Suprapubic skin (tissue), 4 donors: ENCODE data around the gene EZR. TPM values are rescaled to one million over a fixed set of nuclear protein-coding genes. Genes with fewer than 3 reads are reported as not detected.
"Not testable (repeated sequence)": the region's sequence is repeated elsewhere in the genome, so short reads cannot be mapped to it uniquely, and the experiment has no call there.

Experiments
- DNase-seq, 2 donors: peaks; one replicate each; pipeline ENCODE4 v3.0.0-alpha.2; 2019; ENCODE audit warnings: low spot score in 2 of 2
- H3K27ac ChIP-seq: fragments of 200-600 bp; sonication (generic); one replicate; pipeline ENCODE4 v1.5.1; 2019
- H3K27me3 ChIP-seq: fragments of 200-600 bp; sonication (generic); one replicate; pipeline ENCODE4 v1.5.1; 2019
- H3K36me3 ChIP-seq: fragments of 200-600 bp; sonication (generic); one replicate; pipeline ENCODE4 v1.5.1; 2019
- H3K4me1 ChIP-seq: fragments of 200-600 bp; sonication (generic); one replicate; pipeline ENCODE4 v1.5.1; 2019
- H3K4me3 ChIP-seq: fragments of 200-600 bp; sonication (generic); one replicate; pipeline ENCODE4 v1.5.1; 2019; ENCODE audit warnings: mild to moderate bottlenecking
- H3K9me3 ChIP-seq: fragments of 200-600 bp; sonication (generic); one replicate; pipeline ENCODE4 v1.5.1; 2019
- CTCF ChIP-seq, 2 donors: fragments of 200-600 bp in 1 of 2; fragments of 450-650 bp in 1 of 2; sonication (generic) in 1 of 2; IDR thresholded peaks; one replicate each; pipeline ENCODE4 v1.5.1; 2016 to 2019; ENCODE audit warnings: antibody characterized with exemption in 2 of 2, mild to moderate bottlenecking in 1 of 2, moderate library complexity in 1 of 2
- EP300 ChIP-seq: sonication (generic); formaldehyde crosslinking; IDR thresholded peaks from one replicate; pipeline ENCODE4 v1.6.1; 2017; ENCODE audit warnings: antibody characterized with exemption
- POLR2A ChIP-seq, 2 donors: fragments of 450-650 bp; IDR thresholded peaks; one replicate each; pipeline ENCODE4 v1.6.1; 2017; ENCODE audit warnings: antibody characterized with exemption in 2 of 2, mild to moderate bottlenecking in 2 of 2, moderate library complexity in 2 of 2
- POLR2AphosphoS5 ChIP-seq, 3 donors: sonication (generic); formaldehyde crosslinking; IDR thresholded peaks; one replicate each; pipeline ENCODE4 v1.6.1; 2017; ENCODE audit warnings: antibody characterized with exemption in 3 of 3
- WGBS: methylation state at CpG from one replicate; pipeline ENCODE4 v1.1.5; 2018; 5-methylcytosine and 5-hydroxymethylcytosine counted together
- total RNA-seq, 4 donors: library from RNA; depleted of rRNA; stranded (reverse); fragments of >200 nt; gene quantifications; one replicate each; pipeline ENCODE4 v1.1.0, GENCODE V29; 2016

The EZR gene
- total RNA-seq, 4 donors from 2014 or later = 154 to 394 (median 238) TPM

- TF ChIP-seq CTCF (IDR thresholded peaks at IDR 0.05) = no peak
- no peak for TF ChIP-seq POLR2AphosphoS5 (IDR thresholded peaks at IDR 0.05)
- no peak for TF ChIP-seq POLR2A (IDR thresholded peaks at IDR 0.05)
- no peak for TF ChIP-seq EP300
- Histone ChIP-seq H3K4me1 (peaks cover 40% of the 10 kb centered on the region), H3K36me3 (no peaks in the 10 kb centered on the region), H3K27me3 (no peaks in the 10 kb centered on the region), H3K27ac (no peak overlapping the region), H3K9me3 (no peaks in the 10 kb centered on the region), H3K4me3 (no peak overlapping the region)
- WGBS = 77% methylated on average over 3 of the region's 3 CpGs
- no peak for DNase-seq
Observed at GRCh38 chr6:158797331-158798310, 21.5 kb downstream of the EZR start.

DNA sequence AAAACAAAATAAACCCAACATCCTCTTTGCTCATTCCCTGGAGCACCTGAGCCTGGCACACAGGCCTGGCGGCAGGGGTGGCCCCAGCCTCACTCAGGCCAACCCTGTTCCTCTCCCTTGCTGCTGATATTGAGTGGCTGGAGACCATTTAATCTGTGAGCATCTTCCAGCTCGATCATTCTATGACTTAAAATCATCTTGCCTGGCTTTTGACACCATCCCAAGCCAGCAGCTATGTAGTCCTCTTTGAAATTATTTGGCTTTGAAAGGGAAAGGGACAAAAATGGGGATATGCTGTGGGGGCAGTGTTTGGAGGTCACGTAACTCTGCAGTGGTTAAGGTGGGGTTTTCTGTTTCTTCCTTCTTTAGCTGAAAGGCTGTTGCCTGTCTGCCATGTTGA, 22.8 kb downstream of the EZR start:
- Histone ChIP-seq H3K27ac (no peak overlapping the region), H3K27me3 (no peaks in the 10 kb centered on the region), H3K4me3 (no peak overlapping the region), H3K4me1 (peaks cover 41% of the 10 kb centered on the region), H3K9me3 (no peaks in the 10 kb centered on the region), H3K36me3 (no peaks in the 10 kb centered on the region)
- WGBS = 87% methylated on average over 3 of the region's 3 CpGs
- DNase-seq = no peak
- no peak for TF ChIP-seq EP300
- no peak for TF ChIP-seq POLR2AphosphoS5 (IDR thresholded peaks at IDR 0.05)
- no peak for TF ChIP-seq POLR2A (IDR thresholded peaks at IDR 0.05)
- TF ChIP-seq CTCF (IDR thresholded peaks at IDR 0.05) = no peak

- H3K27me3 ChIP-seq = no peaks in the 10 kb centered on the region
- TF ChIP-seq CTCF (IDR thresholded peaks at IDR 0.05) = no peak
- no peak for TF ChIP-seq EP300
- no peak for TF ChIP-seq POLR2A (IDR thresholded peaks at IDR 0.05)
- TF ChIP-seq POLR2AphosphoS5 (IDR thresholded peaks at IDR 0.05) = no peak
- H3K4me3 ChIP-seq = no peak overlapping the region
- 54% methylated on average over 3 of the region's 5 CpGs for WGBS
- DNase-seq = no peak
- peaks cover 44% of the 10 kb centered on the region for H3K4me1 ChIP-seq
- H3K27ac ChIP-seq = no peak overlapping the region
- H3K36me3 ChIP-seq = no peaks in the 10 kb centered on the region
- H3K9me3 ChIP-seq = no peaks in the 10 kb centered on the region
Observed at GRCh38 chr6:158795516-158795915, 23.7 kb downstream of the EZR start.

DNA sequence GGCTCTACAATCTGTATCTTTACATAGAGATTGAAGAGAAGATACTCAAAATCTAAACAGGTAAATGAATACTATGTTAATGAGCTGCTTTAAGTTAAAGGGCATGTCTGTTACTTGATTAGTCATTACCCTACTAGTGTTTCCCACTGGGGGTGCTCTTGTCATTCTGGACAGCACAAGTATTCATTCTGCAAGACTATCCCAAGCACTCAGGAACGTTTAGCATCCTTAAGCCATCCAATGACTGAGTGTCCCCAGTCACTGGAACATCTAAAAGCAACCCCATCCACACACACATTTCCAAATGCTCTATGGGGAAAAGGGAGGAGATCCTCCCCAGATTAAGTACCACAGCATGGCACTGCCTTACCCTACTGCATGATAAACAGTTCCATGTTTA, 25.7 kb downstream of the EZR start:
- TF ChIP-seq POLR2AphosphoS5 (IDR thresholded peaks at IDR 0.05) (no peak), EP300 (no peak), CTCF (IDR thresholded peaks at IDR 0.05) (peak; percentile 19 to 24)
- no peaks in the 10 kb centered on the region for H3K9me3 ChIP-seq
- H3K4me3 ChIP-seq = no peak overlapping the region
- no peak for DNase-seq
- H3K27me3 ChIP-seq = no peaks in the 10 kb centered on the region
- 27% methylated on average over 1 of the region's 1 CpG for WGBS
- H3K36me3 ChIP-seq = peaks cover 5% of the 10 kb centered on the region
- H3K4me1 ChIP-seq = peaks cover 24% of the 10 kb centered on the region
- no peak overlapping the region for H3K27ac ChIP-seq

DNA sequence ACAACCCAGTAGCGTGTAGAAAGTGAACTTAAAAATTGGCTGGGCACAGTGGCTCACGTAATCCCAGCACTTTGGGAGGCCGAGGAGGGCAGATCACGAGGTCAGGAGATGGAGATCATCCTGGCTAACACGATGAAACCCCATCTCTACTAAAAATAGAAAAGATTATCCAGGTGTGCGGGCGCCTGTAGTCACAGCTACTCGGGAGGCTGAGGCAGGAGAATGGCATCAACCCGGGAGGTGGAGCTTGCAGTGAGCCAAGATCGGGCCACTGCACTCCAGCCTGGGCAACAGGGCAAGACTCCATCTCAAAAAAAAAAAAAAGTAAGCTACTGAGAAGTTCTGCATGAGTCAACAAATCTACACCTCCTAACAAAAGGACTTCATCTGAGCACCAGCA, 26.7 kb downstream of the EZR start:
- H3K27ac ChIP-seq = not testable (repeated sequence)
- peaks cover 13% of the 10 kb centered on the region for H3K36me3 ChIP-seq

More for the DNA sequence above, 26.7 kb downstream of the EZR start:
- H3K4me3 ChIP-seq, H3K9me3 ChIP-seq, H3K27me3 ChIP-seq, DNase-seq: not testable (repeated sequence)
- peaks cover 15% of the 10 kb centered on the region for H3K4me1 ChIP-seq
- WGBS = 87% methylated on average over 10 of the region's 10 CpGs
